B cell (primary cell): Measurements from ENCODE around the gene UBQLN4. TPM values are rescaled to one million over a fixed set of nuclear protein-coding genes. Genes with fewer than 3 reads are reported as not detected.

Experiments used
- ATAC-seq: fragments of 200-7000 bp; cut with Tn5 transposase; one replicate; pipeline ENCODE4 v1.10.0; 2021; ENCODE audit warnings: low read depth, mild to moderate bottlenecking, moderate number of reproducible peaks, moderate library complexity
- CTCF ChIA-PET: fragments of 350-600 bp; sonication (Branson Sonifier 250); formaldehyde crosslinking; loops from one replicate; lab custom pipeline; 2021; ENCODE audit warnings: antibody characterized with exemption, inconsistent platforms; lab: Charles Lee
- POLR2A ChIA-PET: fragments of 350-600 bp; sonication (Branson Sonifier 250); formaldehyde crosslinking; loops from one replicate; lab custom pipeline; 2021; ENCODE audit warnings: antibody characterized with exemption; lab: Charles Lee
- DNase-seq: peaks from one replicate; pipeline ENCODE4 v3.0.0; 2013
- H2AFZ ChIP-seq: 2 replicates; pipeline ENCODE4 v1.6.1; 2012; ENCODE audit warnings: mild to moderate bottlenecking, low read depth, low read length; ENCODE audit not compliant: insufficient read depth, poor library complexity, severe bottlenecking
- H3K27ac ChIP-seq, 2 donors: 1 replicate in 1 of 2; 2 replicates in 1 of 2; pipeline ENCODE4 v1.5.1; 2012 to 2013; ENCODE audit warnings: low read length in 2 of 2, mild to moderate bottlenecking in 2 of 2, moderate library complexity in 1 of 2
- H3K27me3 ChIP-seq, 4 experiments: fragments of 200-600 bp in 1 of 4; sonication (generic) in 1 of 4; replicated peaks in 1 of 4; 1 replicate in 2 of 4; 2 replicates in 2 of 4; pipeline versions ENCODE4 v1.6.1 to v1.7.0; 2013 to 2016; ENCODE audit warnings: low read length in 3 of 4, mild to moderate bottlenecking in 2 of 4, mixed read lengths in 1 of 4, moderate library complexity in 1 of 4; ENCODE audit not compliant: insufficient read depth in 4 of 4, control insufficient read depth in 3 of 4; ENCODE audit errors: control extremely low read depth in 1 of 4
- H3K36me3 ChIP-seq, 2 experiments: replicated peaks in 1 of 2; 1 replicate in 1 of 2; 2 replicates in 1 of 2; pipeline versions ENCODE4 v1.6.1 to v1.7.1; 2013; ENCODE audit warnings: low read length in 1 of 2; ENCODE audit not compliant: insufficient read depth in 2 of 2, control insufficient read depth in 1 of 2; ENCODE audit errors: control extremely low read depth in 1 of 2, extremely low read depth in 1 of 2
- H3K4me1 ChIP-seq, 2 donors: fragments of 200-600 bp in 1 of 2; sonication (generic) in 1 of 2; 1 replicate in 1 of 2; 2 replicates in 1 of 2; pipeline versions ENCODE4 v1.5.1 to v1.6.1; 2013 to 2017; ENCODE audit warnings: low read length in 2 of 2; ENCODE audit not compliant: control insufficient read depth in 2 of 2, insufficient read depth in 2 of 2
- H3K4me2 ChIP-seq: replicated peaks from 2 replicates; pipeline ENCODE3; 2012; ENCODE audit warnings: mild to moderate bottlenecking, low read depth, low read length; ENCODE audit not compliant: poor library complexity, severe bottlenecking
- H3K4me3 ChIP-seq, 5 experiments: fragments of 200-600 bp in 1 of 5; sonication (generic) in 1 of 5; 1 replicate in 3 of 5; 2 replicates in 2 of 5; pipeline versions ENCODE4 v1.5.1 to v1.7.0; 2011 to 2016; ENCODE audit warnings: low read length in 4 of 5, mild to moderate bottlenecking in 4 of 5, low read depth in 2 of 5, control low read depth in 1 of 5, moderate library complexity in 1 of 5; ENCODE audit not compliant: insufficient read depth in 1 of 5; ENCODE audit errors: control extremely low read depth in 1 of 5, extremely low read depth in 1 of 5
- H3K79me2 ChIP-seq: fragments of 200-600 bp; sonication (generic); one replicate; pipeline ENCODE4 v1.6.0; 2016; ENCODE audit warnings: low read length; ENCODE audit not compliant: control insufficient read depth, insufficient read depth
- H3K9ac ChIP-seq: fragments of 200-600 bp; sonication (generic); 2 replicates; pipeline ENCODE4 v1.6.1; 2017; ENCODE audit warnings: mild to moderate bottlenecking, low read length, moderate library complexity
- H3K9me3 ChIP-seq, 3 donors: one replicate each; pipeline versions ENCODE4 v1.6.1 to v1.7.1; 2013; ENCODE audit warnings: low read length in 2 of 3; ENCODE audit not compliant: control insufficient read depth in 2 of 3, insufficient read depth in 1 of 3; ENCODE audit errors: control extremely low read depth in 1 of 3
- H4K20me1 ChIP-seq: 2 replicates; pipeline ENCODE4 v1.6.0; 2012; ENCODE audit warnings: mild to moderate bottlenecking, low read length; ENCODE audit not compliant: insufficient read depth, control insufficient read depth, poor library complexity, severe bottlenecking
- H3K27ac Mint-ChIP-seq: one replicate; pipeline ENCODE4 v1.8.0; 2021; ENCODE audit warnings: mixed read lengths
- H3K27me3 Mint-ChIP-seq: one replicate; pipeline ENCODE4 v1.8.0; 2021; ENCODE audit warnings: mixed read lengths
- H3K4me1 Mint-ChIP-seq: one replicate; pipeline ENCODE4 v1.8.0; 2021; ENCODE audit warnings: mixed read lengths
- H3K4me3 Mint-ChIP-seq: one replicate; pipeline ENCODE4 v1.8.0; 2021; ENCODE audit warnings: mixed read lengths
- H3K9me3 Mint-ChIP-seq: one replicate; pipeline ENCODE4 v1.8.0; 2022; ENCODE audit warnings: mixed read lengths; ENCODE audit not compliant: insufficient read depth
- CTCF ChIP-seq: fragments of 200-600 bp; IDR thresholded peaks from one replicate; pipeline ENCODE4 v1.8.0; 2022; ENCODE audit warnings: antibody characterized with exemption, mild to moderate bottlenecking
- EZH2 ChIP-seq: IDR thresholded peaks from 2 replicates; pipeline ENCODE4 v1.6.1; 2012; ENCODE audit warnings: borderline replicate concordance, low read depth, mild to moderate bottlenecking, moderate library complexity, low read length; ENCODE audit not compliant: insufficient read depth, poor library complexity, severe bottlenecking
- WGBS: methylation state at CpG from one replicate; pipeline ENCODE4 v1.1.5; 2013; ENCODE audit warnings: missing lambda C conversion rate; ENCODE audit not compliant: insufficient coverage; 5-methylcytosine and 5-hydroxymethylcytosine counted together
- intact Hi-C: fragments of 100-400 bp; cut with micrococcal nuclease; formaldehyde crosslinking; loops from one replicate; pipeline ENCODE4 v1.10.0; 2022
- polyA plus RNA-seq: library from polyadenylated mRNA; depleted of rRNA; stranded (reverse); fragments of >200 nt; gene quantifications from 2 replicates; pipeline ENCODE4 v1.2.3, GENCODE V29; 2012
- total RNA-seq, 2 donors: library from RNA; stranded (reverse); fragments of 120-200 nt in 1 of 2; gene quantifications; 1 replicate in 1 of 2; 2 replicates in 1 of 2; pipeline versions ENCODE4 v1.2.3 to v1.2.4, GENCODE V29; 2013 to 2022

The UBQLN4 gene
- total and polyA plus RNA-seq, 2 donors (not counting 1 experiment from before 2014, with no cell fraction given) = 20.9 to 39.0 TPM

- Histone ChIP-seq H3K9me3 (peaks cover 0 to 4% (median 0%) of the 10 kb centered on the region in 3 donors), H3K4me3 (no peak overlapping the region), H3K27ac (no peak overlapping the region), H3K36me3 (no peaks in the 10 kb centered on the region), H3K9ac (no peak overlapping the region), H4K20me1 (no peaks in the 10 kb centered on the region), H3K27me3 (peaks cover 0 to 4% (median 1%) of the 10 kb centered on the region in 4 experiments), H2AFZ (no peak overlapping the region), H3K4me1 (peaks cover 11 to 23% of the 10 kb centered on the region in 2 donors), H3K4me2 (no peak overlapping the region), H3K79me2 (no peaks in the 10 kb centered on the region)
- no peak for DNase-seq
- no peak overlapping the region for H3K4me3 Mint-ChIP-seq
- CTCF ChIA-PET = interaction anchor here (0.5 to 1.0 kb wide), 2 partner anchors 11 to 23 kb away, joined by 4 to 5 read pairs; no protein-coding TSS in a partner anchor
- no peak for TF ChIP-seq CTCF
- H3K9me3 Mint-ChIP-seq = no peaks in the 10 kb centered on the region
- H3K4me1 Mint-ChIP-seq = peaks cover 25% of the 10 kb centered on the region
- POLR2A ChIA-PET = no interaction called here
- no peak overlapping the region for H3K27ac Mint-ChIP-seq
- intact Hi-C loops = no loop called here
- no peak for ATAC-seq
- WGBS = no CpG with 5 or more reads among the region's 5 CpGs
- H3K27me3 Mint-ChIP-seq = no peaks in the 10 kb centered on the region
Observed at GRCh38 chr1:156073740-156074139, 20.1 kb upstream of the UBQLN4 start.

- CTCF ChIA-PET = interaction anchor here (0.5 to 1.0 kb wide), 2 partner anchors 11 to 23 kb away, joined by 4 to 5 read pairs; no protein-coding TSS in a partner anchor
- Histone ChIP-seq H3K36me3 (no peaks in the 10 kb centered on the region), H3K79me2 (no peaks in the 10 kb centered on the region), H3K9ac (no peak overlapping the region), H3K4me2 (no peak overlapping the region), H3K9me3 (peaks cover 0 to 4% (median 0%) of the 10 kb centered on the region in 3 donors), H3K27ac (no peak overlapping the region), H3K4me1 (peaks cover 11 to 23% of the 10 kb centered on the region in 2 donors), H2AFZ (no peak overlapping the region), H3K4me3 (no peak overlapping the region), H4K20me1 (no peaks in the 10 kb centered on the region), H3K27me3 (peaks cover 0 to 4% (median 1%) of the 10 kb centered on the region in 4 experiments)
- no peak for ATAC-seq
- no peak for TF ChIP-seq EZH2
- no peak for TF ChIP-seq CTCF
- H3K27ac Mint-ChIP-seq = no peak overlapping the region
- H3K27me3 Mint-ChIP-seq = no peaks in the 10 kb centered on the region
- peaks cover 25% of the 10 kb centered on the region for H3K4me1 Mint-ChIP-seq
- intact Hi-C loops = no loop called here
- H3K9me3 Mint-ChIP-seq = no peaks in the 10 kb centered on the region
- H3K4me3 Mint-ChIP-seq = no peak overlapping the region
- DNase-seq = no peak
- WGBS = 44% methylated on average over 1 of the region's 1 CpG
- POLR2A ChIA-PET = no interaction called here
Observed at GRCh38 chr1:156073110-156073687, 19.6 kb upstream of the UBQLN4 start.
